C4-2B (cell line): ENCODE results near the gene RDH13.

Experiments used
- CTCF ChIP-seq: fragments of 450-650 bp; conservative IDR thresholded peaks from 2 replicates; pipeline ENCODE4 v1.5.1; 2017; ENCODE audit warnings: mild to moderate bottlenecking
- ZFX ChIP-seq: fragments of 450-650 bp; IDR thresholded peaks from 2 replicates; pipeline ENCODE4 v1.6.1; 2017

GRCh38 chr19:55062735-55063491 is at the start of gene RDH13:
- TF ChIP-seq CTCF = no peak
- peak; percentile 55; the same call in 1 of the 2 replicates for TF ChIP-seq ZFX
